Central memory CD8-positive, alpha-beta T cell (primary cell): ENCODE measurements around the gene SCAMP4.
A peak's percentile ranks its signal among the peaks of the same experiment; 100 is the strongest.
"Not testable (repeated sequence)": the region's sequence is repeated elsewhere in the genome, so short reads cannot be mapped to it uniquely, and the experiment has no call there.

Experiments
- ATAC-seq: fragments of 150-1000 bp; cut with Tn5 transposase; replicated peaks from 2 replicates; pipeline ENCODE4 v1.10.0; 2022; ENCODE audit warnings: mild to moderate bottlenecking, moderate FRiP score, moderate number of reproducible peaks; ENCODE audit not compliant: poor library complexity, severe bottlenecking; ENCODE audit errors: extremely low read depth
- DNase-seq, 2 donors: peaks; one replicate each; pipeline ENCODE4 v3.0.0; 2021; ENCODE audit warnings: low spot score in 2 of 2
- H3K27ac Mint-ChIP-seq: one replicate; pipeline ENCODE4 v1.8.0; 2022; ENCODE audit warnings: low read depth, mild to moderate bottlenecking, moderate library complexity, mixed read lengths
- H3K27me3 Mint-ChIP-seq: one replicate; pipeline ENCODE4 v1.8.0; 2022; ENCODE audit warnings: mixed read lengths
- H3K36me3 Mint-ChIP-seq: one replicate; pipeline ENCODE4 v1.8.0; 2022; ENCODE audit warnings: mild to moderate bottlenecking, moderate library complexity, mixed read lengths; ENCODE audit not compliant: insufficient read depth
- H3K4me1 Mint-ChIP-seq: one replicate; pipeline ENCODE4 v1.8.0; 2022; ENCODE audit warnings: mixed read lengths
- H3K4me3 Mint-ChIP-seq: one replicate; pipeline ENCODE4 v1.8.0; 2022; ENCODE audit warnings: mild to moderate bottlenecking, moderate library complexity, mixed read lengths
- H3K9me3 Mint-ChIP-seq: one replicate; pipeline ENCODE4 v1.8.0; 2022; ENCODE audit warnings: mixed read lengths

SCAMP4 gene

DNA sequence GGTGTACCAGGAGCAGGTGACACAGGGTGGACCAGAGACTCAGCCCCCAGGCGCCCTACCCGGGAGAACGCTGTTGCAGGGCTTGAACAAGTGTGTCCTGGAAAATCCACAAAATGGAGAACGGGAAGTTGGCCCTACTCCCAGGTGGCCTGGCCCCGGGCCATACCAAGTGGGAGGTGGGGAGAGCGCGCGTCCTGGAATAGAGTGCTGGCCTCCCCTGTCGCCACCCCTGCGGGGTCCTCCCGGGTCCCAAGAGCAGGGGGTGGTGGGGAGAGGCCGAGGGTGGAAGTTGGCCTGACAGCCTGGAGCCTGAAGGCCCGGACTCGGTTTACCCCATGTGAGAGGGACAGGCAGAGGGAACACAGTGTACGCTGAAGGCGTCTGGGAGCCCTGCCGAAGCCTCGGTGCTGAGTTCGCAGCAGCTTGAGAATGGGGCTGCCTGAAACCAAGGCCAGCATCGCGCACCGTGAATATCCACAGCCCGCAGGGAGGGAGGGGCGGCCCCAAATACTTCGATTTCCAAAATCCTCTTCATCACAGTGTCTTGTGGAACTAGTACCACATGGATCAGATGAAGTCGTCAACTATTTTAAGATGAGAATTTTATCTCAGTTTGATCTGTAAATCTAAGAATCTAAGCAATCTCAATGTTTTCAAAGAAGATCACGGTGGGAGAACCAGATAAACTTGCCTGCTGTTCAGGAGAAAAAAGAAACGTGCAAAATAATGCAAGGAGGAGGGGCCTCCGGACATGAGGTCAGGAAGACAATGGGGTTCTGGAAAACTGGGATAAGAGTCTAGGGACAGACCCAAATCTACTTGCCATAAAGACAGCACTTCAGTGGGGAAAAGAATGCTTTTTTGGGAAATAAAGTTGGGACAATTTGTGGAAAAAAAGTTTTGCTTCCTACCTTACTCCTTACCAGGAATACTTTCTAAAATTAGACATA is 31.4 kb upstream of the SCAMP4 start:
- H3K9me3 Mint-ChIP-seq, result no peaks in the 10 kb centered on the region
- ATAC-seq (no peak), DNase-seq (no peak)
- peaks cover 26% of the 10 kb centered on the region for H3K4me1 Mint-ChIP-seq
- H3K27ac Mint-ChIP-seq, result peak overlapping the region; percentile 97
- H3K36me3 Mint-ChIP-seq, result peaks cover 35% of the 10 kb centered on the region
- H3K27me3 Mint-ChIP-seq, result no peaks in the 10 kb centered on the region
- peak overlapping the region; percentile 99 for H3K4me3 Mint-ChIP-seq

DNA sequence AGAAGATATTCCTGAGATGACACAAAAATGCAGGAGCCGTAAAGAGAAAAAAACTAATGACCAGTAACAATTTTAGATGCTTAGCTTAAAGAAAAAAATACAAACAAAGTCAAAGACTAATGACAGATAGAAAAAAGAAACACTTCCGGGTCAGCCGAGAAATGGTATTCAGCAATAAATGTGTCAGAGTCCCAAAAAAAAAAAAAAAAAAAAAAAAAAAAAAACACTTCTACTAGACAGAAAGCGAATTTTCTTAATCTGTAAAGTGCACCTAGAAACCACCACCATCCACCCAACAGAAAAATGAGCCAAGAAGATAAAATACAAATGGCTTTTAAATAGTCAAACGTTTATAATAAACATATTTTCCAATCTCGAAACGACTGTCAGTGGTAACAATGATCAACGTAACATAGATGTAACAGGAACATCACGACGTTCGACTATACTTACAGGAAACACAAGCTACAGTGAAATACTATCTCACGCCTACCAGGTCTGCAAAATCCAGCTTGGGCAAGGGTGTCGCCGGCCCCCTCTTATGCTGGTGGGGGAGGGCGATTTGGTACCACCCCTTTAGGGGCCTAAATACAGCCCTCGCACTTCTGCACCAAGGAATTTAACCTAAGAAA is 30.5 kb upstream of the SCAMP4 start:
- peak overlapping the region; percentile 99 for H3K4me3 Mint-ChIP-seq
- H3K27ac Mint-ChIP-seq, result peak overlapping the region; percentile 97
- DNase-seq (no peak), ATAC-seq (peak; percentile 52)
- H3K9me3 Mint-ChIP-seq, result no peaks in the 10 kb centered on the region
- H3K27me3 Mint-ChIP-seq, result no peaks in the 10 kb centered on the region
- H3K36me3 Mint-ChIP-seq, result peaks cover 35% of the 10 kb centered on the region
- peaks cover 26% of the 10 kb centered on the region for H3K4me1 Mint-ChIP-seq

DNA sequence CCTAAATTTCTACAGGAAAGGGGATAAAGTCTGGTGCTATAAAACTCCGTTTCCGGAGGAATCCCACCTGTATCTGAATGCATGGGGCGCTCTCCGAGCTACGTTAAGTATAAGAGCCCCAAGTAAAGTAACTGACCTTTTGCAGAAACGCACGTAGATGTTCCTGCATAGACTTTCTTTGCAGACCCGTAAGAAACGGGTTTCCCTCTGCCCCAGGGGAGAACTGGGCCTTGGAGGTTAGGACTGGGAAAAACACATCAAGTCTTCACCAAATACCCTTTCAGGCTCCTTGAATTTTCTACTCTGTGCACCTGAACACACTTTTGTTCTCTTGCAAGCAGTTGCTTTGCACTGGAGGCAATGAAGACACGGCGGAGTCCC is 29.9 kb upstream of the SCAMP4 start:
- DNase-seq, result not testable (repeated sequence)
- peaks cover 26% of the 10 kb centered on the region for H3K4me1 Mint-ChIP-seq
- H3K36me3 Mint-ChIP-seq, result peaks cover 35% of the 10 kb centered on the region

DNA sequence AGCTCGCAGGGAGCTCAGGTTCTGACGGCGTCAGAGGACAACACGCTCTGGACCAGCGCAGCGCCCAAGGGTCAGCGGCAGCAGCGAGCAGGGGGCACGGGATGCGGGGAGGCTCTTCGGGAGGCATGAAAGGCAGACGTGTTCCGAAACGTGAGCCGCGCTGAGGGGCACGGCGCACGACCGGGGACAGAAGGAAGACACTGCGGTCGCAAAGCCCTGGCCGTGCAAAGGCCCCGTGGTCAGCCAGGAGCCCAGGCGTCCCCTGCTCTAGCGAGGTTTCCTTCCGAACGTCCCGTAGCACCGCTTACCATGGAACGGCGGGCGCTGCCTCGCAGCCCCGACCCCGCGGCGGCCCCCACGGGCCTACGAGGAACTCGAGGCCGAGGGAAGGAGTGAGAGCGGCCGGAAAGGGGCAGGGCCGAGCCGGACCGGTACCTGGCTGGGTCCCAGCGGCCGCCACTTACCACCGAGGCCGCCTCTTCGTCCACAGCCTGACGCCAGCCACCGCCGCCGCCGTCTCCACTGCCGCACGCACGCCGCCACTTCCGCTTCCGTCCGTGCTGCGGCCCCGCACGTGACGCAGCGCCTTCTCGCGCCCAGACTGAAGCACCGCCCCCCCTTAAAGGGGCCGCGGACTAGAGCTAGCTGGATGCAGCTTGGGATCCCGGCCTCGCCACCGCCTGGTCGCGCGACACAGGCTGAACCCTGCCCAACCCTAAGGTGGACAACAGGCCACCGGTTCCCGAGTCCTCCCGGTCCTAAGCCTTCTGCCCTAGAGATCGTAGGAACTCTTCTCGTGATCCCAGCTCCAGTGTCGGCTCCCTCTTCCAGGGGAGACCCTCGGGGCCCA is 29.3 kb upstream of the SCAMP4 start:
- peaks cover 37% of the 10 kb centered on the region for H3K36me3 Mint-ChIP-seq
- H3K27me3 Mint-ChIP-seq, result no peaks in the 10 kb centered on the region
- peaks cover 26% of the 10 kb centered on the region for H3K4me1 Mint-ChIP-seq

More for the DNA sequence above, 29.9 kb upstream of the SCAMP4 start:
- Mint-ChIP-seq H3K4me3 (peak overlapping the region; percentile 99), H3K27ac (peak overlapping the region; percentile 97)
- not testable (repeated sequence) for H3K9me3 Mint-ChIP-seq, ATAC-seq, H3K27me3 Mint-ChIP-seq

DNA sequence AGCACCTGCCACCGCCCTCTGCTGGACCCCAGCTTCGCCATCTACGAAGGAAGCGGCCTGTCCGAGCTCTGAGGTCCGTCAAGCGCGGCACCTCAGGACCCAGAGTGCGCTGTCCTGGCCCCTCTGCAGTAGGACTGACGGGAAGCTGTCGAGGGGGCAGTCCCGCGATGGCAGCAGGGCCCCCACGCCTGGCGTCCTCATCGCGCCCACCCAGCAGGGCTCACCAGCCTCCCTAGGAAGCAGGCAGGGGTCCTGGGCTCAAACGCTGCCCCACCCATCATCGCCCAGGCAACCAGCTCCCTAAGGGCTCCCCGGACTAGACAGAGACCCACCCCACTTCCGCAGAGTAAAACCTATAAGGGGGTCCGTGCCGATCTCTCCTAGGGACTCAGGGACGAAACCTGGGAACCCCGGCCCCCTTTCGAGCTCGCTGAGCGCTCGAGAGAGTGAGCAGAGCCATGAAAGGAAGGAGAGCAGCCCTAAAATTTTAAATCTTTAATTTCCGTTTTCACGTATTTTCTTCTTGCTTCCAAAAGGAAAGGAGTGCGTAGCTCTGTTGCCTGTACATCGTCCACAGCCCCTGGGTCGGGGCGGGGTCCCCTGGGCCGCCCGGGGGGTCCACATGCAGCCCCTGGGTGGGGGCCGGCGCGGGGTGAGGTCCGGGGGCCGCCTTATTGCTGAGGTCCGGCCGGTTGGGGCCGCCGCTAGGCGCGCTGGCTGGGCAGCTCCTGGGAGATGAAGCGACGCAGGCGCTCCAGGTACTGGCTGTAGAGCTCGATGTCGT is 28.5 kb upstream of the SCAMP4 start:
- peaks cover 26% of the 10 kb centered on the region for H3K4me1 Mint-ChIP-seq
- peak overlapping the region; percentile 99 for H3K4me3 Mint-ChIP-seq
- not testable (repeated sequence) for DNase-seq, H3K9me3 Mint-ChIP-seq, ATAC-seq, H3K27me3 Mint-ChIP-seq
- H3K27ac Mint-ChIP-seq, result peak overlapping the region; percentile 97
- H3K36me3 Mint-ChIP-seq, result peaks cover 39% of the 10 kb centered on the region

More for the DNA sequence above, 29.3 kb upstream of the SCAMP4 start:
- H3K9me3 Mint-ChIP-seq, result no peaks in the 10 kb centered on the region
- ATAC-seq (peak; percentile 90), DNase-seq (peak; percentile 69 to 77)
- peak overlapping the region; percentile 97 for H3K27ac Mint-ChIP-seq
- peak overlapping the region; percentile 99 for H3K4me3 Mint-ChIP-seq

DNA sequence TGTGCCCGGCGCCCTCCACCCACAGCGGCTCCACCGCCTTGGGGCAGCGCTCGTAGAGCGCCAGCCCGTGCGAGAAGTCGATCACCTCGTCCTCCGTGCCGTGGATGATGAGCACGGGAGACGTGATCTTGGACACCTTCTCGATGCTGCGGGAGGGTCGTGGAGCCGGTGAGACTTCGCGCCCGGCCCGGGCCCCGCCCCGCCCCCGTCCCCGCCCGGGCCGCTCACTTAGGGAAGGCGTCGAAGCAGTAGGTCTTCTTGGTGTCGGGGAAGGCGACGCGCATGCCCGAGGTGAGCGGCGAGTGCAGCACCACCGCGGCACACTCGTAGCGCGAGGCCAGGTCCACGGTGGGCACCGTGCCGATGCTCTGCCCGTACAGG is 27.9 kb upstream of the SCAMP4 start:
- not testable (repeated sequence) for H3K27ac Mint-ChIP-seq, DNase-seq, H3K4me3 Mint-ChIP-seq, ATAC-seq, H3K9me3 Mint-ChIP-seq, H3K27me3 Mint-ChIP-seq
- Mint-ChIP-seq H3K4me1 (peaks cover 31% of the 10 kb centered on the region), H3K36me3 (peaks cover 41% of the 10 kb centered on the region)

DNA sequence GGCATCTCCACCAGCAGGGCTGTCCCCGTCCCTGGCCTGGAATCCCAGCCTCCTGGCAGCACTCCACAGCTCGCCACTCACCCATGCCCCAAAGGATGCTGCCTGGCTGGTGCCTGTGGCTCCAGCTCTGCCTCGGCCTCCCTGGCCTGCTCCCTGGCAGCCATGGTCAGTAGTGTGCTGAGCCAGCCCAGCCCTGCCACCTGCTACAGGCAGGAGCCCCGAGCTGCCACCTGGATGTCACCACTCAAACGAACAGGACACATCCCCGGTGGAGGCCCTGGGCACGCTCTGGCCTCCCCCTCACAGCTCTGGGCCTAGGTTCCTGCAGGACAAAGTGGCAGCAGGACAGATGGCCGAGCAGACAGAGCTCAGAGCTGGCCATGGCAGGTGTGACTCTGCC is 26.6 kb upstream of the SCAMP4 start:
- ATAC-seq, H3K4me3 Mint-ChIP-seq, DNase-seq, H3K9me3 Mint-ChIP-seq, H3K27me3 Mint-ChIP-seq: not testable (repeated sequence)
- Mint-ChIP-seq H3K27ac (peak overlapping the region; percentile 61), H3K4me1 (peaks cover 44% of the 10 kb centered on the region), H3K36me3 (peaks cover 45% of the 10 kb centered on the region)

DNA sequence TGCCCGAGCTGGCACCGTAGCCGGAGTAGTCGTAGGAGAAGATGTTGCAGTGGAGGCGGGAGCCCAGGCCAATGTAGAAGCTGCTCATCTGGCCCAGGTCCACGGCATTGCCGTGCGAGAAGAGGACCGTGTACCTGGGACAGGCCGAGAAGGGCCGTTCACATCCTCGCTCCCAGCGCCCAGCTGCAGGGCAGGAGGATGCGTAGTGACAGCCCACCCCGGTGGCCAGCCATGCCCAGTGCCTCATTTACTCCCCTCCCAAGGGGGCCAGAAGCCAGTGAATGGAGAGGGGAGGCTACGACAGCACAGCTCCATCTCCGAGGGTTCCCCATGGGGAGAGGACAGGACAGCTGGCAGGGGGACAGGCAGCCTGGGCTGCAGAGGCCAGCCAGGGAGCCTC is 25.2 kb upstream of the SCAMP4 start:
- H3K4me3 Mint-ChIP-seq, result peak overlapping the region; percentile 56
- not testable (repeated sequence) for ATAC-seq, H3K9me3 Mint-ChIP-seq, DNase-seq, H3K27me3 Mint-ChIP-seq
- peak overlapping the region; percentile 67 for H3K27ac Mint-ChIP-seq
- H3K36me3 Mint-ChIP-seq, result peaks cover 51% of the 10 kb centered on the region
- peaks cover 43% of the 10 kb centered on the region for H3K4me1 Mint-ChIP-seq

DNA sequence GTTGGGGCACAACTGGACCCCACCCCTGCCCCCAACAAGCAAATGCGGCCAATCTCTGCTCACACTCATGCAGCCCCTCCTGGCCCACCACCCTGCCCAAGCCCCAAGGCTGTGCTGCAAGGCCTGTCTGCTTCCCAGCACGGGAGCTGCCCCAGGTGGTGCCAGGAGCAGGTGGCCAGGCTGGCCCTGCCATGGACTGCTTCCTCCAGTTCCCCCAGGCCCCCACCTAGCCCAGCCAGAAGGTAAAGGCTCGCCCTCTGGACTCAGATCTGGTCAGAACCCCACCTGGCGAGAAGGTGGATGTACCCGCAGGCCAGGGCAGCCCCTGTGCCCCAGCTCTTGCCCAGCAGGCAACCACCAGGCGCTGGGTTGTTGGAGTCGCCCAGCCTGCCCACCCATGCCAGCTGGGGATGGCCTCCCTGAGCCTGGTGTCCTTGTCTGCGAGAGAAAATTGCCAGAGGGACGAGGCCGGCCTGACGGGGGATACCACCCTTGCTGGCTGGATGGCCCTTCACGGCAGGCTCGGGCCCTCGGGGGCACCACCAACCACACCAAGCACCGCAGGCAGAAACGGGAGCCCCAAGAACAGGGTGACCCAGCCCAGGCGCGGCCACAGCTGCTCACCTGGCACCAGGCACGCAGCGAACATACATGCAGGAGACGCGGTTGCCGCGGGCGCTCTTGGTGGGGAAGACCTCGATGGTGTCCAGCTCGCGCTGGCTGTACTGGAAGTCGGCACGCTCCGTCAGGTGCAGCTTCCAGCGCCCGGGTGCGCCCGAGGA is 24.4 kb upstream of the SCAMP4 start:
- Mint-ChIP-seq H3K9me3 (no peaks in the 10 kb centered on the region), H3K27ac (peak overlapping the region; percentile 67), H3K36me3 (peaks cover 49% of the 10 kb centered on the region), H3K27me3 (no peaks in the 10 kb centered on the region), H3K4me3 (peak overlapping the region; percentile 56), H3K4me1 (peaks cover 35% of the 10 kb centered on the region)
- ATAC-seq (no peak), DNase-seq (no peak)

DNA sequence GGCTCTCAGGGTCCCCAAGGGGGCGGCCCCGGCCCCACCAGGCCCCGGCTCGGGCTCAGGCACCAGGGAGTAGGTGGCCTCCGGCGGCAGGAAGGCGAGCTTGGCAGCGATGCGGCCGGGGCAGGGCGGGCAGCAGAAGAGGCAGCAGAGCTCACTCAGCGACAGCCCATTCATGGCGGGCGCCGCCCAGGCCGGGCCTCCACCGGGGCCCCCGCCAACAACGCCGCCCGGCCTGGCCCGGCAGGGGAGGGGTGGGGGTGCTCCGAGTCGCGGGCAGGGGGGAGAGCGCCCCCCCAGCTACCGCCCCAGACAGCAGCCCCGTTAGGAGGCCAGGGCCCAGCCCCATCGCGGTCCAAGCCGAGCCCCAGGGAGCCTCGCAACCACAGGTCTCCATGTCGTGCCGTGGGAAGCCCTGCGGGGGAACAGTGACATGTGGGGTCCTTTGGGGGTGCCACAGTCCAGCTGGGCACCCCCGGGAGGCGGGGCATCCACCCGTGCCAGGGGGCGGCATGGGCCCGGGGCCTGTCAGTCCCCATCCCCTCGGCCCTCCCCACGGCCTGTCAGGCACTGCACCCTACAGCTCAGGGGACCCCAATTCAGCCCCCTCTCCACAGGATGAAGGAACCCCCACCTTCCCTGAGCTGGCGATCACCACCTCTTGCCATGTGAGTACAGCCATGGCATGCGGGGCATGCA is 23.7 kb upstream of the SCAMP4 start:
- peak overlapping the region; percentile 99 for H3K27ac Mint-ChIP-seq
- not testable (repeated sequence) for DNase-seq, H3K9me3 Mint-ChIP-seq, ATAC-seq, H3K27me3 Mint-ChIP-seq
- H3K36me3 Mint-ChIP-seq, result peaks cover 44% of the 10 kb centered on the region
- H3K4me1 Mint-ChIP-seq, result peaks cover 30% of the 10 kb centered on the region
- H3K4me3 Mint-ChIP-seq, result peak overlapping the region; percentile 98
